Jurkat, Clone E6-1 (cell line): Measurements from ENCODE around the gene DNAI2.
"Not testable (repeated sequence)": the region's sequence is repeated elsewhere in the genome, so short reads cannot be mapped to it uniquely, and the experiment has no call there.

Source experiments
- DNase-seq: peaks from one replicate; pipeline ENCODE4 v3.0.0-alpha.2; 2011; ENCODE audit warnings: low read depth, low spot score
- H3K4me3 ChIP-seq: 2 replicates; pipeline ENCODE4 v1.5.1; 2011; ENCODE audit warnings: mild to moderate bottlenecking, low read length, control low read depth, moderate library complexity

The DNAI2 gene

GRCh38 chr17:74243013-74243755, 30.9 kb upstream of the DNAI2 start:
- DNase-seq, result no peak
- no peak overlapping the region for H3K4me3 ChIP-seq

GRCh38 chr17:74244128-74244527, 29.9 kb upstream of the DNAI2 start:
- H3K4me3 ChIP-seq, result no peak overlapping the region
- DNase-seq, result no peak

- no peak for DNase-seq
- no peak overlapping the region for H3K4me3 ChIP-seq
Observed at GRCh38 chr17:74244548-74244947, 29.5 kb upstream of the DNAI2 start.

GRCh38 chr17:74245145-74245831, 28.7 kb upstream of the DNAI2 start:
- no peak overlapping the region for H3K4me3 ChIP-seq
- no peak for DNase-seq

- no peak for DNase-seq
- no peak overlapping the region for H3K4me3 ChIP-seq
Observed at GRCh38 chr17:74245871-74246270, 28.2 kb upstream of the DNAI2 start.

DNA sequence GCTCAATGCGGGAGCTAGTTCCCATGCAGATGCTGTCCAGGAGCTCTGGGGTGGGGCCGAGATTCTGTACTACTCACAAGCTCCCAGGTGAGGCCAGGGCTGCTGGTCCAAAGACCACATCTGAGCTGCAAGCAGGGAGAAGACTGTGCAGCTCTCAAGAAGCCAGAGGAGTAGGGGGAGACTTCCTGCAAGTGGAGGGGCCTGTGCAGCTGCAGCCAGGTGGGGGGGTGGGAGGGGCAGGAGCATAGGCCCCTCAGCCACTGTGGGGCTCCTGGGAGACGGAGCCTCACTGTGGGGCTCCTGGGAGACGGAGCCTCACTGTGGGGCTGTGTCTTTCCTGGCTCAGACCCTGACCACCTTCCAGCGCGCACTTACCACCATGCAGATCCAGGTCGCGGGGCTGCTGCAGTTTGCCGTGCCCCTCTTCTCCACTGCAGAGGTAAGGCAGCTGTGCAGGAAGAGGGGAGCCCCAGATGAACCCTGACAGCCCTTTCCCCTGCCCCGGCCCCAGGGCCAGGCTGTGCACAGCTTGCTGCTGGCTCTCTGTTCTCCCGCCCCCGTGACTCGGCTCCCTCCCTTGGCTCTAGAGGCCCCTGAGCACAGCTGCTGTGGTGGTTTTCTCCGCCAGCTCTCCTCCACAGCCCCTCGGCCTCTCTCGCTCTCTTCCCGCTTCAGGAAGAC, 24.3 kb upstream of the DNAI2 start:
- DNase-seq, result peak; percentile 27
- no peak overlapping the region for H3K4me3 ChIP-seq

GRCh38 chr17:74250324-74250995, 23.6 kb upstream of the DNAI2 start:
- no peak for DNase-seq

GRCh38 chr17:74251051-74251450, 23.0 kb upstream of the DNAI2 start:
- DNase-seq, result no peak
- no peak overlapping the region for H3K4me3 ChIP-seq

More at GRCh38 chr17:74250324-74250995, 23.6 kb upstream of the DNAI2 start:
- no peak overlapping the region for H3K4me3 ChIP-seq

GRCh38 chr17:74251569-74251968, 22.5 kb upstream of the DNAI2 start:
- H3K4me3 ChIP-seq, result no peak overlapping the region
- no peak for DNase-seq

DNA sequence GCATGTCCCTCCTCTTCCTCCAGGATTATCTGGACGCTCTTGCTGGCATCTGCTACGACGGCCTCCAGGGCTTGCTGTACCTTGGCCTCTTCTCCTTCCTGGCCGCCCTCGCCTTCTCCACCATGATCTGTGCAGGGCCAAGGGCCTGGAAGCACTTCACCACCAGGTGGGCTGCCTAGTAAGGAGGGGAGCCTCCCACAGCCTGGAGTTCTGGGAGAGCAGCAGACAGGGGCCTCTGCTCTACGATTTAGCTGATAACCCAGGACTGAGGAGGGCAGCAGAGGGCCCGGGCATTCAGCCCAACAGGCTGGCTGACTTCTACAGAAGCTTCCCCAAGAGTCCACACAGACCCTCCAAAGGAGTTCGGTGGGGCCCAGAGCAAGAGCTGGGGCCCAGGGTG, 21.8 kb upstream of the DNAI2 start:
- H3K4me3 ChIP-seq, result no peak overlapping the region
- DNase-seq, result no peak

DNA sequence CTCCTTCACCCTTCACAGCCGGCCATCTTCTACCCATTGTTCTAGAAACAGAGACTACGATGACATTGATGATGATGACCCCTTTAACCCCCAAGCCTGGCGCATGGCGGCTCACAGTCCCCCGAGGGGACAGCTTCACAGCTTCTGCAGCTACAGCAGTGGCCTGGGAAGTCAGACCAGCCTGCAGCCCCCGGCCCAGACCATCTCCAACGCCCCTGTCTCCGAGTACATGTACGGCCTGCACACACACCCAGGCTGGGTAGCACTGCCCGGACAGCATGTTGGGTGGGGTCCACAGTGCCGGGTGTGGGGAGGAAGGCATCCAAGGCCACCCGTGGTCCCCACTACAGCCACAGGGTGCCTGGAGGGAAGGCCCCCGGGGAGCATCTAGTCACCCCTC, 21.0 kb upstream of the DNAI2 start:
- no peak overlapping the region for H3K4me3 ChIP-seq
- DNase-seq, result no peak

- no peak for DNase-seq
- H3K4me3 ChIP-seq, result no peak overlapping the region
Observed at GRCh38 chr17:74257311-74257710, 16.7 kb upstream of the DNAI2 start.

DNA sequence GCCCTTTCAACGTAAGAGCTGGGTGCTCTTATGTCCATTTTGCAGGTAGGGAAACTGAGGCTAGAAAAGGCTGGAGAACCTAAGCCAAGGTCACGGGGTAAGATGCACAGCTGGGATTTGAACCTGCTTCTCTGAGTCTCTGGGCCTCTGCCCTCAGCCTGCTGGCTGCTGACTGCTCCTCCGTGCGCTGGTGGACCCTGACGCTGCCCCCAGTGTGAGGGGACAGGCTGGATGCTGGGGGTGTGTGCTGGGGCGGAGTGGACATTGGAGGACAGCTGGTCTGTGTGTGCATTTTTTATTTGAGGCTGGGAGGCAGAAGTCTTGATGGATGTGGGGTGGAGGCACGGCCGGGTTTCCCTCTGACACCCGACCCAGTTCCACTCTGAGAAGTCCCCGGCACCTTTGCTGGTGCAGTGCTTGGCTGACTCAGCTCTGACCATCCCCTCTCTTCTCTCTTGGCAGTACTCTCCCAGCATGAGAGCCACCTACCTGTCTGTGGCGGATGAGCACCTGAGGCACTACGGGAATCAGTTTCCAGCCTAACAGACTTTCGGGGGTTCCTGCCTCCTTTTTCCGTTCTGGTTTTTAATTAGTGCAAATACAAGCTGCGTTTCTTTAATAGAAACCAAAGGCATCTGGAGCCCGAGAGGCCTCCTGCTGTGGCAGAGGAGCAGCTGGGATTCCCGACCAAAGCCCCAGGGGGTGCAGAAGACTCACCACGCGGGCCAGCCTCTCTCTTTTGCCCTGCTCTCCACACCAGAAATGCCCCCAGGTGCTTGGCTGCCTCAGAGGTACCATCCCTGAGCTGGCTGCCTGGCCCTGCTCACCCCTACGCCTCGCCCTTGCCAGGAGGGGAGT, 14.1 kb upstream of the DNAI2 start:
- DNase-seq, result no peak
- H3K4me3 ChIP-seq, result no peak overlapping the region

DNA sequence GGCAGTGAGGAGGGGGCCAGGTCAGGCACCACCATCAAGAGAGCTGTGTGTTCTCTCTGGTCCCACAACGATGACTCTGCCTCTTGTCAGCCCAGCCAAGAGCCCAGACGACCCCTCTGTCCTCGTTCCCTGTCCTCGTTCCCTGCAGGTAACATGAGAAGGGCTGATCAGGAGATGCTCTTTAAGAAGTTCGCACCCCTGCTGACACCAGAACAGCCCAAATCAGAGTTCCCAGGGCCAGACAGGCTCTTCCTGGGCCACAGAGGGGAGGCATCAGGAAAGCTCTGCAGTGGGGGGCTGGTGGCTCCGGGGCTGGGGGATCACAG, 13.5 kb upstream of the DNAI2 start:
- DNase-seq, result no peak
- H3K4me3 ChIP-seq, result no peak overlapping the region

DNA sequence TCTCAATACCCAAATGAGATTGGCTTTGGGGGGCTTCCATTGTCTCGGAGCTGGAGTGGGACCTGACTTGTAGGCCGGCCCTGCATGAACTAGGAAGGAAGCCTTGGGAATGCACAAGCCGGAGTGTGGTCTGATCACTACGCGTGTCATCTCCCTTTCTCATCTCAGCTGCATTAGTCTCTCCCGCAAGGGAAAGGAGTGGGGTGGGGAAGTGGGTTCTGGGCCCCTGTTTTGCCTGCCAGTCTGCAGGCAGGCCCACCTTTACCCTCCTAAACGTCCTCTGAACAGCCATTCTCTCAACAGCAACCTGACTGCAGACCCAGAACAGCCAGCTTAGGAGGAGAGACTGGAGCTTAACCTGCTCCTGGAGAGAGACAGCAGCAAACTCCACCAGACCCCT, 11.4 kb upstream of the DNAI2 start:
- no peak overlapping the region for H3K4me3 ChIP-seq
- DNase-seq, result no peak

DNA sequence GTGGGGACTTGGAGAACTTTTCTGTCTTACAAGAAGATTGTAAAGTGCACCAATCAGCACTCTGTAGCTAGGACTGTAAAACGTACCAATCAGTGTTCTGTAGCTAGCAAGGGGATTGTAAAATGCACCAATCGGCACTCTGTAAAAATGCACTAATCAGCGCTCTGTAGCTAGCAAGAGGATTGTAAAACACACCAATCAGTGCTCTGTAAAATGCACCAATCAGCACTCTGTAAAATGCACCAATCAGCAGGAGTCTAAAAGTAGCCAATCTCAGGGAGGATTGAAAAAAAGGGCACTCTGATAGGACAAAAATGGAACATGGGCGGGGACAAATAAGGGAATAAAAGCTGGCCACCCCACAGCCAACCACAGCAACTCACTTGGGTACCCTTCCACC, 7.0 kb upstream of the DNAI2 start:
- H3K4me3 ChIP-seq, DNase-seq: not testable (repeated sequence)

DNA sequence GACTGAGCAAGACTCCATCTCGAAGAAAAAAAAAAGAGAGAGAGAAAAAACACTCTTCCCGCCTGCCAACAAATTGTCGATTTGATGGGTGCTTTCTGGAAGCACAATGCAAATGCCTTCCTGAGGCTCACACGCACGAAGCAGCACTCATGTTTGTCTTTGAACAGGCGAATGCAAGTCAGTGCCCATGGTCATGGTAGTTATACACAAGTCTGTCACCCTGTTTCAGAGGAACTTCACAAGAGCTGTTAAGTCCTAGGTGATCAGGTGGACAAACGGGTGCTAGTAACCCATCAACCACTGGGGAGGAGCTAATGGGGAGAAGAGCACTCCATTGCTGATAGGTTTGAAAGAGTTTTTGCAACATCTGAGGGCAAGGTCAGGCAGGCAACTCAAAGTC, 6.5 kb upstream of the DNAI2 start:
- no peak for DNase-seq
- H3K4me3 ChIP-seq, result no peak overlapping the region

DNA sequence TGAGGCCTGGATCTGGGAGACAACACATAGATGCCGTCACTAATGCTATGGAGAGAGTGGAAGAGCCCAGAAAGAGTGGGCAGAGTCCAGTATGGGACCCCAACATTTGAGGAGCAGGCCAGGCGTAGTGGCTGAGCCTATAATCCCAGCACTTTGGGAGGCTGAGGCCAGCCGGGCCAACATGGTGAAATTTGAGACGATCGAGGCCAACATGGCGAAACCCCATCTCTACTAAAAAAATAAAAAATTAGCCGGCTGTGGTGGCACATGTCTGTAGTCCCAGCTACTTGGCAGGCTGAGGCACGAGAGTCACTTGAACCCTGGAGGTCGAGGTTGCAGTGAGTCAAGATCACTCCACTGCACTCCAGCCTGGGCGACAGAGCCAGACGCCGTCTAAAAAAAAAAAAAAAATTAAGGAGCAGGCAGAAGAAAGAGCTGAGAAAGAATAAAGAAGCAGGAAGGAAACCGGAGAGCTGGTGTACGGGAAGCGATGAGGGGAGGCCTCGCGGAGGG, 6.0 kb upstream of the DNAI2 start:
- no peak for DNase-seq
- no peak overlapping the region for H3K4me3 ChIP-seq

- no peak for DNase-seq
- no peak overlapping the region for H3K4me3 ChIP-seq
Observed at GRCh38 chr17:74268558-74268957, 5.5 kb upstream of the DNAI2 start.
